Sigmoid colon (tissue), 7 donors: ENCODE results near the gene EEPD1. TPM values are rescaled to one million over a fixed set of nuclear protein-coding genes. Genes with fewer than 3 reads are reported as not detected.

Experiments used
- DNase-seq: peaks from one replicate; pipeline ENCODE4 v3.0.0-alpha.2; 2019
- H3K27ac ChIP-seq, 4 donors: fragments of 200-600 bp; sonication (generic); one replicate each; pipeline ENCODE4 v1.5.1; 2016 to 2019; ENCODE audit warnings: mild to moderate bottlenecking in 1 of 4
- H3K27me3 ChIP-seq, 3 donors: fragments of 200-600 bp; sonication (generic); one replicate each; pipeline ENCODE4 v1.5.1; 2019; ENCODE audit warnings: mild to moderate bottlenecking in 1 of 3
- H3K36me3 ChIP-seq, 4 donors: fragments of 200-600 bp; sonication (generic); one replicate each; pipeline ENCODE4 v1.5.1; 2016 to 2019
- H3K4me1 ChIP-seq, 4 donors: fragments of 200-600 bp; sonication (generic); one replicate each; pipeline ENCODE4 v1.5.1; 2017 to 2019
- H3K4me3 ChIP-seq, 4 donors: fragments of 200-600 bp; sonication (generic); one replicate each; pipeline ENCODE4 v1.5.1; 2017 to 2019; ENCODE audit warnings: mild to moderate bottlenecking in 2 of 4, moderate library complexity in 1 of 4
- H3K9me3 ChIP-seq, 4 donors: fragments of 200-600 bp in 3 of 4; sonication (generic) in 3 of 4; one replicate each; pipeline versions ENCODE4 v1.5.1 to v1.6.1; 2013 to 2019
- EP300 ChIP-seq, 4 donors: sonication (generic); formaldehyde crosslinking; IDR thresholded peaks; one replicate each; pipeline ENCODE4 v1.6.1; 2017; ENCODE audit warnings: antibody characterized with exemption in 4 of 4
- POLR2A ChIP-seq, 2 donors: fragments of 450-650 bp; IDR thresholded peaks; one replicate each; pipeline ENCODE4 v1.6.1; 2016; ENCODE audit warnings: antibody characterized with exemption in 2 of 2, mild to moderate bottlenecking in 2 of 2, moderate library complexity in 2 of 2
- POLR2AphosphoS5 ChIP-seq, 4 donors: sonication (generic); formaldehyde crosslinking; IDR thresholded peaks; one replicate each; pipeline ENCODE4 v1.6.1; 2017; ENCODE audit warnings: antibody characterized with exemption in 4 of 4
- WGBS, 2 donors: extraction: QIAGEN DNeasy Blood & Tissue Kit; methylation state at CpG; one replicate each; pipeline ENCODE4 v1.1.7; 2013; 5-methylcytosine and 5-hydroxymethylcytosine counted together
- intact Hi-C: fragments of 100-400 bp; cut with DNase I; formaldehyde crosslinking; loops from one replicate; pipeline ENCODE4 v1.15.1; 2023
- polyA plus RNA-seq, 3 donors: library from polyadenylated mRNA; stranded (reverse); fragments of 200-250 nt; gene quantifications; one replicate each; pipeline ENCODE4 v1.2.3, GENCODE V29; 2013
- total RNA-seq, 4 donors: library from RNA; depleted of rRNA; stranded (reverse); fragments of >200 nt; gene quantifications; one replicate each; pipeline ENCODE4 v1.1.0, GENCODE V29; 2016
- TF ChIP-seq, protein P1 (sequence below), 4 experiments: fragments of 450-650 bp in 3 of 4; fragments of 200-600 bp in 1 of 4; IDR thresholded peaks; one replicate each; pipeline ENCODE4 v1.5.1; 2016 to 2019; ENCODE audit warnings: antibody characterized with exemption in 4 of 4, mild to moderate bottlenecking in 3 of 4, moderate library complexity in 2 of 4
- donor health status: healthy with polysubstance abuse.
- donor health status: Bipolar disorder and iron deficiency.
- donor health status: healthy.

Gene EEPD1
- total and polyA plus RNA-seq, 7 donors = 6.6 to 18.1 (median 14.3) TPM

DNA sequence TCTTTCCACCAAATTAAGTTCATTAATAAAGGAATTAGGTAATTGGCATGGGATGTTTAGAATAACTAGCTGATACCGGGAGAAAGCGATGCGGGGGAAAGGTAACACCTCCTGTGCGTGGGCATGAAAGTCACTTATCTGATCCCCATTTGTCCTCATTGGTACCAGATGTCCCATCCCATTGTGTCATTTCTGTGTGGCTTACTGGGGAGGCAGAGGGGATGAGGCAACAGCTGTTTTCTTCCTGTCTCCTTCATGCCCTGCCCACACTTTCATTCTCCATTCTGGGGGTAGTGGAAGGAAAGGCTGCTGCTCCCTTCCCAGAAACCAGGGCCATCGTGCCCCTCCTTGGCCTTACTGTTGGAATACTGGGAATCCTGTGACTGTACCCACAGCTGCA, 27.1 kb downstream of the EEPD1 start:
- intact Hi-C loops = no loop called here
- no peaks in the 10 kb centered on the region for H3K27me3 ChIP-seq
- peaks cover 0 to 62% (median 55%) of the 10 kb centered on the region in 4 donors for H3K4me1 ChIP-seq
- TF ChIP-seq POLR2AphosphoS5 (IDR thresholded peaks at IDR 0.05) (no peak), EP300 (IDR thresholded peaks at IDR 0.05) (no peak), POLR2A (IDR thresholded peaks at IDR 0.05) (no peak)
- TF ChIP-seq, protein P1, sequence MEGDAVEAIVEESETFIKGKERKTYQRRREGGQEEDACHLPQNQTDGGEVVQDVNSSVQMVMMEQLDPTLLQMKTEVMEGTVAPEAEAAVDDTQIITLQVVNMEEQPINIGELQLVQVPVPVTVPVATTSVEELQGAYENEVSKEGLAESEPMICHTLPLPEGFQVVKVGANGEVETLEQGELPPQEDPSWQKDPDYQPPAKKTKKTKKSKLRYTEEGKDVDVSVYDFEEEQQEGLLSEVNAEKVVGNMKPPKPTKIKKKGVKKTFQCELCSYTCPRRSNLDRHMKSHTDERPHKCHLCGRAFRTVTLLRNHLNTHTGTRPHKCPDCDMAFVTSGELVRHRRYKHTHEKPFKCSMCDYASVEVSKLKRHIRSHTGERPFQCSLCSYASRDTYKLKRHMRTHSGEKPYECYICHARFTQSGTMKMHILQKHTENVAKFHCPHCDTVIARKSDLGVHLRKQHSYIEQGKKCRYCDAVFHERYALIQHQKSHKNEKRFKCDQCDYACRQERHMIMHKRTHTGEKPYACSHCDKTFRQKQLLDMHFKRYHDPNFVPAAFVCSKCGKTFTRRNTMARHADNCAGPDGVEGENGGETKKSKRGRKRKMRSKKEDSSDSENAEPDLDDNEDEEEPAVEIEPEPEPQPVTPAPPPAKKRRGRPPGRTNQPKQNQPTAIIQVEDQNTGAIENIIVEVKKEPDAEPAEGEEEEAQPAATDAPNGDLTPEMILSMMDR (IDR thresholded peaks at IDR 0.05) = no peak
- no peaks in the 10 kb centered on the region for H3K9me3 ChIP-seq
- no peak overlapping the region for H3K4me3 ChIP-seq
- H3K27ac ChIP-seq = peak overlapping the region in 1 of 4 donors; percentile 1
- H3K36me3 ChIP-seq = no peaks in the 10 kb centered on the region
- WGBS, 2 donors = 86 to 92% methylated on average over 5 of the region's 5 CpGs
- no peak for DNase-seq

DNA sequence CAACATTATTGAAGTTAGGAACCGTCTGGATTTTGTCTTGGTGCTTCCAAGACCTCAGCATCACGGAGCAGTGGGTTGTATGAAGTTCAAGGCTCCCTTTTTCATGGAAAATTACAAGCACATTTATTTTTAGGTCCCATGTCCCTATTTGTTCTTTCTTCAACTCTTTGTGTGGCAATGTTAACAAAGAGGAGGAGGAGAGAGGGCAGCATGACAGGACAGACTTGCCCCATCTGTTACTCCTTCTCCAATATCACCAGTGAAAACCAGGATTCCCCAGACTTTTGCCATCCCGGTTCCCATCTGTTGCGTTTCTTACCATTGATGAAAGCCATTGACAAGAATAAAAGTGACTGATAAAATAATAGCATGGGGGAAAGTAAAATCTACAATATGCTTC, 28.6 kb downstream of the EEPD1 start:
- H3K36me3 ChIP-seq = no peaks in the 10 kb centered on the region
- H3K27ac ChIP-seq = no peak overlapping the region
- H3K4me1 ChIP-seq = peaks cover 0 to 60% (median 53%) of the 10 kb centered on the region in 4 donors
- H3K4me3 ChIP-seq = no peak overlapping the region
- intact Hi-C loops = no loop called here
- DNase-seq = no peak
- WGBS, 2 donors = 92% methylated on average over 4 of the region's 4 CpGs
- no peaks in the 10 kb centered on the region for H3K9me3 ChIP-seq
- H3K27me3 ChIP-seq = no peaks in the 10 kb centered on the region
- no peak for TF ChIP-seq EP300 (IDR thresholded peaks at IDR 0.05)
- TF ChIP-seq POLR2AphosphoS5 (IDR thresholded peaks at IDR 0.05) = no peak
- TF ChIP-seq POLR2A (IDR thresholded peaks at IDR 0.05) = no peak
- TF ChIP-seq, protein P1 (IDR thresholded peaks at IDR 0.05) = no peak

DNA sequence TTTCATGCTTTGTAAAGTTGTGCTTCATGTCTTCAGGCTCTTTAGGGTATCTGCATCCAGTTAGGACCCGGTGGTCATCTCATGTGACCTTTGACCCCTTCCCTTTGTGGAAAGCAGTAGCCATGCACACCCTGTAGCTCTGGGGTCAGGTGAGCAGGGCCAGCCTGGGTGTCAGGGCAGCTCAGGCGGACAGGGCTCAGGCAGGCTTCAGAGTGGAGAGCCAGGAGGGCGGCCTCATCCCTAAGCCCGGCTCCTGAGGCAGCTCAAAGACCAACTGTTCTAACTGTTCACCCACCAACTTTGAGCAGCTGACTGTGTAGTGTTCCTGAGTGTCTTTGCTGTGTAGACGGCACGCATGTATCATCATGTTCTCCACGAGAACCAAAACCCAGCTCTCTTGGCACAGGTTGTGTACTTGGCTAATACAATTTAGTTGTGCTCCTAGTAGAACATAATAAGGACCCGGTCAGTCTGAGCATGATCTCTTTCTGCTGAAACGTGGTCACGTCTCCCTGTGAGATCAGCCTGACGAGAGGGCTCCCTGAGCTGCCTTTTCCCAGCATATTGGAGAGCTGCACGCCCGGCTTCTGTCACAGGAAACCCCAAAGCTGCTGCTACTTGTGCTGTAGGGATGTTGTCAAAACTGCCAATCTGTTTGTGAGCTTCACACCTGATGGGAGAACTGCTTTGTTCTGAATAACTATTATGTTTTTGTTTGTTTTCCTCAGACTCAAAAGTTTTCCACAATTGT, 30.0 kb downstream of the EEPD1 start:
- Histone ChIP-seq H3K27ac (peak overlapping the region in 1 of 4 donors; percentile 23), H3K27me3 (no peaks in the 10 kb centered on the region), H3K9me3 (no peaks in the 10 kb centered on the region), H3K36me3 (no peaks in the 10 kb centered on the region), H3K4me1 (peaks cover 0 to 62% (median 50%) of the 10 kb centered on the region in 4 donors), H3K4me3 (no peak overlapping the region)
- intact Hi-C loops = no loop called here
- 77 to 78% methylated on average over 13 of the region's 13 CpGs for WGBS, 2 donors
- no peak for DNase-seq
- TF ChIP-seq, protein P1 (IDR thresholded peaks at IDR 0.05) = no peak
- no peak for TF ChIP-seq POLR2A (IDR thresholded peaks at IDR 0.05)
- TF ChIP-seq POLR2AphosphoS5 (IDR thresholded peaks at IDR 0.05) = no peak
- TF ChIP-seq EP300 (IDR thresholded peaks at IDR 0.05) = no peak

DNA sequence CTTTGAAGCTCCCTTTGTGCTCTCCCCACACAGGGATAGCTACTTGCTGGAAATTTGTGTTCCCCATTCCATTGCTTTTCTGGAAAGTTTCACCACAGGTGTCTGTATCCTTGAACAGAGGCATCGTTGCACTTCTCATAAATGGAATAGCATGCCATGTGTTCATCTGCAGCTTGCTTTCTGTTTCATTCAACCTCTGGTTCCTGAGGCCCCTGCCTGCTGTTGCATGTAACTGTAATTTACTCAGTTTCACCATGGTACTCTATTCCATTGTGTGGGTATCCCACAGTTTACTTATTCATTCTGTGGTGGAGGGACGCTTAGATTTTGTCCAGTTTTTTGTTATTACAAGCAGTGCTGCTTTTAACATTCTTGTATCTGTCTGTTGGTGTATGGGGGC, 32.0 kb downstream of the EEPD1 start:
- Histone ChIP-seq H3K4me3 (no peak overlapping the region), H3K4me1 (peaks cover 0 to 58% (median 46%) of the 10 kb centered on the region in 4 donors), H3K27ac (peak overlapping the region in 2 of 4 donors; percentile 15 to 44), H3K27me3 (no peaks in the 10 kb centered on the region), H3K9me3 (no peaks in the 10 kb centered on the region), H3K36me3 (no peaks in the 10 kb centered on the region)
- WGBS, 2 donors = 72 to 75% methylated on average over 2 of the region's 2 CpGs
- TF ChIP-seq, protein P1 (IDR thresholded peaks at IDR 0.05) = no peak
- TF ChIP-seq EP300 (IDR thresholded peaks at IDR 0.05) (no peak), POLR2A (IDR thresholded peaks at IDR 0.05) (no peak), POLR2AphosphoS5 (IDR thresholded peaks at IDR 0.05) (no peak)
- no peak for DNase-seq
- intact Hi-C loops = no loop called here
